NCI-H128 (cell line): ENCODE data around the gene EIF4G1.
A peak's percentile ranks its signal among the peaks of the same experiment; 100 is the strongest.

Source experiments
- DNase-seq: peaks from one replicate; lab custom pipeline; 2025; ENCODE audit not compliant: unreplicated experiment; lab: John Stamatoyannopoulos, UW

EIF4G1 gene

GRCh38 chr3:184349563-184350470 lies 35.4 kb downstream of the EIF4G1 start:
- no peak for DNase-seq

GRCh38 chr3:184350618-184351017 lies 36.2 kb downstream of the EIF4G1 start:
- DNase-seq: no peak

- DNase-seq: no peak
Measured at GRCh38 chr3:184351511-184352148, 37.2 kb downstream of the EIF4G1 start.

- no peak for DNase-seq
Measured at GRCh38 chr3:184352149-184352785, 37.9 kb downstream of the EIF4G1 start.

- DNase-seq: no peak
Measured at GRCh38 chr3:184352897-184353545, 38.6 kb downstream of the EIF4G1 start.

GRCh38 chr3:184353546-184353941 lies 39.1 kb downstream of the EIF4G1 start:
- DNase-seq: no peak

- DNase-seq: no peak
Measured at GRCh38 chr3:184354121-184354728, 39.8 kb downstream of the EIF4G1 start.

- DNase-seq: no peak
Measured at GRCh38 chr3:184354754-184355153, 40.3 kb downstream of the EIF4G1 start.

GRCh38 chr3:184355261-184356040 lies 41.0 kb downstream of the EIF4G1 start:
- DNase-seq: no peak

- no peak for DNase-seq
Measured at GRCh38 chr3:184357248-184358123, 43.1 kb downstream of the EIF4G1 start.

GRCh38 chr3:184358124-184358767 lies 43.8 kb downstream of the EIF4G1 start:
- DNase-seq: no peak

GRCh38 chr3:184358921-184359350 lies 44.5 kb downstream of the EIF4G1 start:
- no peak for DNase-seq

GRCh38 chr3:184359610-184360009 lies 45.2 kb downstream of the EIF4G1 start:
- no peak for DNase-seq

GRCh38 chr3:184360070-184360928 lies 45.9 kb downstream of the EIF4G1 start:
- DNase-seq: no peak

- DNase-seq: no peak
Measured at GRCh38 chr3:184360929-184361531, 46.6 kb downstream of the EIF4G1 start.

GRCh38 chr3:184361532-184361931 lies 47.1 kb downstream of the EIF4G1 start, which contains the start of the genes CLCN2 and POLR2H:
Gene CLCN2, minus strand, starts transcription at chr3:184361605. Its CDS starts 126 bp downstream, at chr3:184361479.
Gene POLR2H, plus strand, starts transcription at chr3:184361710. Its CDS starts 1,783 bp downstream, at chr3:184363493.
- DNase-seq: peak; percentile 21
